Measurements from ENCODE around the gene DHCR24.

Gene DHCR24

DNA sequence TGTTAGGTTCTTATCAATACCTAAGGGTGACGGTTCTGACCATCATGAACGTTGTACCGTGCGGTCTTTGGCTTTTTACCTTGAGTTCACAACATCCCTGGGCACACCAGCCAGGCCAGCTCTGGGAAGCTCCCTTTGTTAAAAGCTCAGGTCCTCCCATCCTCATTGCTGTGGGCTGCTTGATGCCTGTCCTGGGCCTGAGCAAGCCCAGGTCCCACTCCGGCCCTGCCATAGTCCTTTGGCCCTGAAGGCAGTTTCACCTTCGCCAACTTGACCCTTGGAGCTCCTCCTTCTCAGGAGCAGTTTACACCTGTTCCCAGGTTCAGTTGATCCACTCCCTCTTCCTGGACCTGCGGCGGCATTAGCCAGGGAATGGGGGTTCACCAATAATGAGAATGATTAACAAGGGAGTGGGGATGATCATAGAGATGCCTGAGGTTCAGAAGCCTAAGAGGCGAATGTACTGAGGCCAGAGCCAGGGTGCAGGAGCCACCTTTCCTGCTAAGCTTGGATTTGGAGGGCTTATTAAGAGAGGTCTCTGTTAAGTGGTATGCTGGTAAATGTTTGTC, 40.2 kb downstream of the DHCR24 start:
- DNase-seq (ENCODE audit: insufficient read length, low spot score) (no peak), FAIRE-seq (no peak)

DNA sequence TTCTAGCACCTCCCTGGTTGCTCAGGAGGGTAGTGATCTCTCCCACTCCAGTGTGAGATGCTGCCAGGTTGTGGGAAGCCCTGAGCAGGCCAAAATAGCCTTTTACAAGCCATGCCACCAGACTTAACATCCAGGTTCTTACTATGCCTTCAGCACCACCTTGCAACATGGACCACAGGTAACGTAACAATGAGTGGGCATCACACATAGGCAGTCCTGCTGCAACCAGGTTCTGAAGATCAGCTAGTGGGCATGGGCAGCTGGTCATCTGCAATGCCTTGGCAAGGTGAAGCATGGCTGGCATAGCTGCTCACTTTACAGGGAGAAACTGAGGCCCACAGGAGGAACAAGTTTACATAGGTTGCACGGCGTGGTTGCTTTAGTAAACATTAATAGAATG, 40.7 kb downstream of the DHCR24 start:
- FAIRE-seq (no peak), DNase-seq (ENCODE audit: insufficient read length, low spot score) (no peak)

DNA sequence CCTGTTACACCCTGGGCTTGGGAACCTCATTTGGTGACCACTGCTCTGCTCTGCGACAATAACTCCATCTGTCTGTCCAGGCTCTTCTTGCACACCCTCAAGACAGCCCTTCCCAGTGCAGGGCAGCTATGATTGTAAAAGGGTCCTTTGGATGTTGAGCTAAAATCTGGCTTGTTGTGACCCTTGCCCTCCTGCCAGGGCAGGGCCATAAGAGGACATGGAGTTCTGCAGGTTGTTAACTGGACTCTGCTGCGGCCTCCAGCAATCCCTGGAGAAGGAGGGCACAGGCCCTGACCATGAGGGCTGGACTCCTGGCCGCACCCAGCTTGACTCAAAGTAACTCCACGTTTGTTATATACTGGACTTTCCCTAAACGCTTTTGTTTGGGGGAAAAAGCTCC, 41.2 kb downstream of the DHCR24 start:
- no peak for FAIRE-seq
- no peak for DNase-seq (ENCODE audit: insufficient read length, low spot score)

DNA sequence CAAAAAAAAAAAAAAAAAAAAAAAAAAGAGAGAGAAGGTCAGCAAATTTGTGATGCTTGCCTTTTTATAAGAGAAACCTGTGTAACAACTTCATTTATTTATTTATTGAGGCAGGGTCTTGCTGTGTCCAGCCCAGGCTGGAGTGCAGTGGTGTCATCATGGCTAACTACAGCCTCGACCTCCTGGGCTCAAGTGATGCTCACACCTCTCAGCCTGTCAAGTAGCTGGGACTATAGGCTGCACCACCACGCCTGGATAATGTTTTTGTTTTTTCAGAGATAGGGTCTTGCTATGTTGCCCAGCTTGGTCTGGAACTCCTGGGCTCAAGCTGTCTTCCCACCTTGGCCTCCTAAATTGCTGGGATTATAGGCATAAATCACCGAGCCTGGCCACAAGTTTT, 42.4 kb downstream of the DHCR24 start:
- DNase-seq (ENCODE audit: insufficient read length, low spot score) (no peak), FAIRE-seq (no peak)

DNA sequence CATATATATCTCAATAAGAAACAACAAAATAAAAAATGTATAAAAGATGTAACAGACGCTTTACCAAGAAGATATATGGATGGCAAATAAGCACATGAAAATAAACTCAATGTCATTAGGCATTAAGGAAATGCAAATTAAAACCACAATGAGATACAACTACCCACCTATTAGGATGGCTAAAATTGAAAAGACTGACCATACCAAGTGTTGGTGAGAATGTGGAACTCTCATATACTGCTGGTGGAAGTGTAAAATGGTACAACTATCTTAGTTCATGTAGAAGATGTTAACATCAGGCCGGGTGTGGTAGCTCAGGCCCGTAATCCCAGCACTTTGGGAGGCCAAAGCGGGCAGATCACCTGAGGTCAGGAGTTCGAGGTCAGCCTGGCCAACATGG, 43.5 kb downstream of the DHCR24 start:
- DNase-seq (ENCODE audit: insufficient read length, low spot score) (no peak), FAIRE-seq (no peak)

DNA sequence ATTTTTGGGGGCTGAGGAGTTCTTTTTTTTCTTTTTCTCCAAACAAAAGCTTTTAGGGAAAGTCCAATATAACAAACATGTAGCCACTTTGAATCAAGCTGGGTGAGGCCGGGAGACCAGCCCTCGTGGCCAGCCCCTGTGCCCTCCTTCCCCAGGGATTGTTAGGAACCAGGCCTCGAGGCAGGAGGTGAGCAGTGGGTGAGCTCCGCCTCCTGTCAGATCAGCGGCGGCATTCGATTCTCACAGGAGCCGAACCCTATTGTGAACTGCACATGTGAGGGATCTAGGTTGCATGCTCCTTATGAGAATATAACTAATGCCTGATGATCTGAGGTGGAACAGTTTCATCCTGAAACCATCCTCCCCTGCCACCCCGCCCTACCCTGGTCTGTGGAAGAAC, 44.0 kb downstream of the DHCR24 start:
- DNase-seq (ENCODE audit: insufficient read length, low spot score) = no peak
- FAIRE-seq = no peak

DNA sequence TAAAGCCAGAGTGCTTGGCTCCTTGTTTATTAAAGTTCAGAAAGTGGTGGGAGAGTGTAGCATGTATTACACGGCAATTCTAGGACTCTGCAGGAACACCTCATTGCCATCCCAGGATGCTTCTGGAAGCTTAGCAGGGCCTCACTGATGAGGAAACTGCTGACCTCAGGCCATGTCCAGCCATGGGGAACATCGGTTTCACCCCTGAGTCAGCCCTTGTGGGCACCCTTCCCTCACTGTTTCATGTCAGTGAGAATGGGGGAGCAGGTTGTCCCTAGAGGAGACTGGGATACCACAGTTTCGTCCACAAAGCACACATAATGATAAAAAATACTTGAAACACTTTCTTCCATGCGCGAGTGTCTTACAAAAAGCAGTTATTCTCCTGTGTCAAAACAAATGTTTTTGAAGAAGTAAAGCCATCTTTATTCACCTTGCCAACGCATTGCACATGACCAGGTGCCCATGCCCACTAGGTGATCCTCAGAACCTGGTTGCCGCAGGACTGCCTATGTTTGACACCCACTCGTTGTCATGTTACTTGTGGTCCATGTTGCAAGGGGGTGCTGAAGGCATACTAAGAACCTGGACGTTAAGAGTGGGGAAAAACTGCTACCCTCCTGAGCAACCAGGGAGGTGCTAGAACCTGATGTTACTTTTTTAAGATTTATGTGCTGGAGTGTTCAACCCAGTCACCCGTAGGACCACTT, 44.6 kb downstream of the DHCR24 start:
- DNase-seq (ENCODE audit: insufficient read length, low spot score) = no peak
- FAIRE-seq = no peak

DNA sequence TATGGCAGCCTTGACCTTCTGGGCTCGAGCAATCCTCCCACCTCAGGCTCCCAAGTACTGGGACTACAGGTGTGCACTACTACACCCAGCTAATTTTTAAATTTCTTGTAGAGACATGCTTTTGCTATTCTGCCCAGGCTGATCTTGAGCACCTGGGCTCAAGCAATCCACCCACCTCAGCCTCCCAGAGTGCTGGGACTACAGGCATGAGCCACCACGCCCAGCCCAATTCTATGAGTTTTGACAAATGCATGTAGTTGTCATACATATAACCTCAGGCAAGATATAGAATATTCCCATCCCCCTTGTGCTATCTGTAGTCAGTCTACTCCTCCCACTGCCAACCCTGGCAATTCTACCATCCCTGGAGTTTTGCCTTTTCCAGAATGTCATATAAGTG, 47.2 kb downstream of the DHCR24 start:
- no peak for DNase-seq (ENCODE audit: insufficient read length, low spot score)
- FAIRE-seq = no peak

DNA sequence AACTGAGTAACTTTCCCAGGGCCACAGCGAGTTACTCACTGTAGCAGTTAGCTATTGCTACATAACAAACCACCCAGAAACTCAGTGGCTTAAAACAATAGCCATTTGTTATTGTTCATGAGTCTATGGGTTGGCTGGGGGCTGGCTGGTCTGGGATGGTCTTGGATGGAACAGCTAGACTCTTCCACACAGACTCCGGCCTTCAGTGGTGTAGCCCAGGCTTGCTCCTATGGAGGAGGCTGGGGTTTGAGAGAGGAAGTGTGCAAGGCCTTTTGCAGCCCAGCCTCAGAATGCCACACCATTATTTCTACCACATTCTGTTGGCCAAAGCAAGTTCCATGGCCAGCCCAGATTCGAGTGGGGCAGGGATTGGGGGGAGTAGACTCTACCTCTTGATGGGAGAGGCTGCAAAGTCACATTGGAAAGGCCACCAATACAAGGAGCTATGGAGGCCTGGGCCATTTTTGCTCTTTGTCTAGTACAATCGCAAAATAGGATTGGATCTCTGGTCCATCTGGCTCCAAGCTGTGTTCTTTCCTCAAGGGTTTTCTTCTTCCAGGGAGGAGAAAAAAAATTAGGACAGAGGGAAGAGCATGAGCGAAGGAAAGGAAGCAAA, 48.3 kb downstream of the DHCR24 start:
- DNase-seq (ENCODE audit: insufficient read length, low spot score) (no peak), FAIRE-seq (no peak)

DNA sequence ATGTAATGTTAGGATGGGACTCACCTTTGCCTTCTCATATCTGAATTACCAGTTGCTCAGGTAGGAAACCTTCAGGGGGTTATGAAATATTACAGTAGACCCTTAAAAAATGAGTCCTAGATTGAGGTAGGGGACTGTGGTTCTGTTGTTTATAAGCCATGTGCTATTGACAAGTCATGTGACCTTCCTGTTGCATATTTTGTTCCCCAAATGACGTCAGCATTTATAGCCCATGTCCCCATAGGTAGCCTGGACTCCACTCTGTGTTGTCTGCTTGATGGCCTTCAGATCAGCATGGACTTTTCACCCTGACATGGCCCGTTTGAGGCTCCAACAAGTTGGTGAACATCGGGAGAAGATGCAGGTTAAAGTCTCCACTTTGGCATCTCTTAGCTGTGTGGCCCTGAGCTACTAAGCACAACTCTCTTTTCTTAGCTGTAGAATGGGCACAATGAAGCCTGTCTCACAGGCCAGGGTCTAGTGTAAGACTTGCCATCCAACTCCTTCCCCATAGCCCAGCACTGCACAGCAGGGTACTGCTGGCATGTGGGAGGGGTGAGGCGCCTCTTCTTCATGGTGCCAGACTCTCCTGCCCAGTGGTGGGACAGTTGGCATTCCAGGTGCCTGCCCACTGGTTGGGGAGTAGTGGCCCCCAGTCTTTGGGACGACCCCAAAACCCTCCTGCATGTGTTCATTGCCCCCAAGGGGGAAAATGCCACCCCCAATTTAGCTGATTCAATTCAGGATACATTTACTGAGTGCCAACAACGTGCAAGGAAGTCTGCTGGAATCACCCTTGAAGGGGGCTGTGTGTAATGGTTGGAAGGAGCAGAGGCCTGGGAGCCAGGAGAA, 49.8 kb downstream of the DHCR24 start:
- FAIRE-seq = no peak
- no peak for DNase-seq (ENCODE audit: insufficient read length, low spot score)

DNA sequence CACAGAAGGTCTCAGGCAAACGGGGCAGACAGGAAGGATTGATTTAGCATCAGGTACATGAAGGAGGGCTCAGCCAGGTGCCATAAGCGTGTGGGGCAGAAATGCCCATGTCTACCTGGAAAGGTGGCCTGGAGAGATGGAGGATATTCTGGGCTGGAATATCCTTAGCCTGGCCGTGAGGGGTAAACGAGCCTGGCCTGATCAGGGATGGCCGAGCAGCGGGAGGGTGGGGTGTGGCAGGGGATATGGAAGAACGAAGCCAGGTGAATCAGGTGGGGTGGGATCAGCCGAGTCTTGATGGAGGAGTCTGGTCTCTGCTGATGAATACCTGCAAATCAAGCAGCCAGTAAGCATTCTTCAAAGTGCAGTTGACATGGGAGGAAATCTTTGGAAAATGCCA, 50.4 kb downstream of the DHCR24 start:
- DNase-seq (ENCODE audit: insufficient read length, low spot score) = no peak
- FAIRE-seq = no peak

DNA sequence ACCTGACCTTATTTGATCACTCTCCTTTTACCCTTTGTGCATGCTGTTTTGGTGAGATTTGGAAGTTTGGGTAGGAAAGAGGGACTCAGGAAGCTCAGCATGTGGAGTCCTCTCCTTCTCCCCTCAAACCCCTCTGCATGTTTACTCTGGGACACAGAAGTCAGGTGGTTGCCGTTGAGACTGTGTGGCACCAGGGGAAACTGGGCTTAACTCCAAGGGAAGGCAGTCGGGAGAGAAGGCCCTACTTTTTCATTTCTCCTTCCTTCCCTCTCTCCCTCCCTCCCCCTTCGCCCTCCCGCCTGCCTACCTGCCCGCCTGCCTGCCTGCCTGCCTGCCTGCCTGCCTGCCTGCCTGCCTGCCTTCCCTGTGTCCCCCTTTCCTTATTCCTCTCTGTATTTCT, 51.0 kb downstream of the DHCR24 start:
- FAIRE-seq (no peak), DNase-seq (ENCODE audit: insufficient read length, low spot score) (no peak)

DNA sequence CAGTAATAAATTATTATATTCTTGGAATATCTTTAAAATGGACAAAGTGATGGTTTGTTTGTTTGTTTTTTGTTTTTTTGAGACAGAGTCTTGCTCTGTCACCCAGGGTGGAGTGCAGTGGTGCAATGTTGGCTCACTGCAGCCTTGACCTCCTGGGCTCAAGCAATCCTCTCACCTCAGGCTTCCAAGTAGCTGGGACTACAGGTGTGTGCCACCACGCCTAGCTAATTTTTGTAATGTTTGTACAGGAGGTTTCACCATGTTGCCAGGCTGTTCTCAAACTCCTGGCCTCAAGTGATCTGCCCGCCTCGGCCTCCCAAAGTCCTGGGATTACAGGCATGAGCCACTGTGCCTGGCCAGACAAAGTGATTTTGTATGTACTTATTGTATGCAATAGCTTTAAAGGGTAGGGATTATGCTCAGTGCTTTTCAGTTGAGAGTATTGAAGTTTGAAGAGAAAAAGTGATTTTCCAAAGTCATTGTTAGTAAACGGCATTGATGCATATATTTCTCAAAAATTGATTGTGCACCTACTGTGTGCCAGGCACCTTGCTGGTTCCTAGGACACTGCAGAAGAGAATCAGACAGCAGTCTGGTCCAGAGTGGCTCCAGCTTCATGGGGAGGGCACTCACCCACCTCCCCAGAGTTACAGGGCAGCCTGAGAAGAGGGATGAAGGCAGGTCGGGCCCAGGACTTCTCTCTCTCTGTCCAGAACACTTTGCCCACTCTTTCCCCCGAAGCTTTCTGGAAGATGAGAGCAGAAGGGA, 51.7 kb downstream of the DHCR24 start:
- no peak for DNase-seq (ENCODE audit: insufficient read length, low spot score)
- FAIRE-seq = no peak

DNA sequence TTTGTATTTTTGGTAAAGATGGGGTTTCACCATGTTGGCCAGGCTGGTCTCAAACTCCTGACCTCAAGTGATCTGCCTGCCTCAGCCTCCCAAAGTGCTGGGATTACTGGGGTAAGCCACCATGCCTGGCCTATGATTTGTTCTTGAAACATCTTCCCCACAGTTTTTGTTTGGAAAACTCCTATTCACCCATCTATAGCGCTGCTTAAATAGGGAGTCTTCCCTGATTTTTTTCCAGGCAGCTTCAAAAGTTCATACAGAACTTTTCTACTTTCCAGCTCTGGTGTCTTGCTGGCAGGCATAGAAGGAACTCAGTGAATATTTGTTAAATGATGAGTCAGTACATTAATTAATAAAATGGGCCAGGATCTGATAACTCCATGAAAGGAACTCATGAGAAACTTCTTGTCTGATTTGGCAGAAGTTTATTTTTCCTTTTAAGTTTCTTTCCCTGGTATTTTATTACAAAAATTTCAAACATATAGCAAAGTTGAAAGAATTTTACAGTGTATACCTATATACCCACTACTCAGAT, 52.9 kb downstream of the DHCR24 start:
- FAIRE-seq = no peak
- DNase-seq (ENCODE audit: insufficient read length, low spot score) = no peak

DNA sequence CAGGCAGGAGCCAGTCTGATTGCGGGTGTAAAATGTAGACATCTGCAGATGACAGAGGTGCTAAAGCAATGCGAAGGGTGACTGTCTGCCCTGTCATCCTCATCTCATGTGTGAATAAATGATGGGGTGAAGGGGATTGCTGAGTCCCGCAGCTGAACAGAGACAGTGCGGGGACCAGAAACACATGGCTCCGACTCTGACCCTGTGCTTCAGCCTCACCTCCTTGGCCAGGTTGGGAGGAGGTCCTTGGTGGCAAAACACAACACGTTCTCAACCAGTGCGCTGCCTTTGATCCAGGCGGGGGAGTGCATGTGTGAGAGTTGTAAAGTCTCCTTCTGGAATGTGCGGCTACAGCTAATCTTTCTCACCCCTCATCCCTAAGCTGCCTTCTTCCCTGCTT, 53.9 kb downstream of the DHCR24 start:
- FAIRE-seq = no peak
- DNase-seq (ENCODE audit: insufficient read length, low spot score) = no peak

DNA sequence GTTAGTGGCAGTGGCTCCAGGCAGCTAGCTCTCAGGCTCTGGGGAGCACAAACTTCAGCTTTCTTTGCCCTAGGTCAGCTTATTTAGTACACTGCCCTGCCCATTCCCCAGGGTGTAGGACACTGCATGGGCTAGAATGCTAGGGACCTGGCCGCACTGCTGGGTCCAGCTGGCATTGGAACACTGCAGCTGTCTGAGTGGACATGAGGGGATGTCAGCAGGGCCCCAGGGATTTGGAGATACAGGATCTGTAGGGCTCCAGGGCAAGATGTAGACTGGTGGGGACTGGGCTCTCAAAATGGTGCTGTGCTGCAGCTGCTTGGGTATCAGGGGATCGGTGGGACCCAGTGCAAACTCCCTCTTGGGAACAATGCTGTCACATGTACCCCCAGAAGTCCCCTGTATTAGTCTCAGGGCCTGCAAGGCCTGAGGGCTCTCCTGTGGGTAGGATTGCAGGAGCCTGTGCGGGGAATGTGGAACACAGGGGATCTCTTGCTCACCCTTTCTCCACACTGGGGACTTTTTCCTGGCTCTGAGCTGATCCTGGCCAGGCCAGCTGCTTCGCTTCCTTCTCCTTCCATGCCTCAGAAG, 60.7 kb downstream of the DHCR24 start:
- FAIRE-seq (no peak), DNase-seq (ENCODE audit: insufficient read length, low spot score) (no peak)

DNA sequence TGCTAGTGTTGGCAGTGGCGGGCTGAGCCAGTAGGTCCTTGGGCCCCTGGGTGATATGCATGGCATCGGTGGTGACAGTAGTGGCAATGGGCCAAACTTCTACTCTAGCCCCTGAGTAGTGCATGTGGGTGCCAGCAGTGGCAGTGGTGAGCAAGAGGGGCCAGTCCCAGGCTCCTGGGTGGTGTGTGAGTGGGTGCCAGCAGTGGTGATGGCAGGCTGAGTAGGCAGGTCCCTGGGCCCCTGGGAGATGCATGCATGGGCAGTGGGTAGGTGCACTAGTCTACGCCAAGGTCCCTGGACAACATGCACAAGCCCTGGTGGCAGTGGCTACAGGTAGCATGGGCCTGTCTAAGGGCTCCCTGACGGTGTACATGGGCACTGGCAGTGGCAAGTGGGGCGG, 61.3 kb downstream of the DHCR24 start:
- FAIRE-seq (no peak), DNase-seq (ENCODE audit: insufficient read length, low spot score) (no peak)

DNA sequence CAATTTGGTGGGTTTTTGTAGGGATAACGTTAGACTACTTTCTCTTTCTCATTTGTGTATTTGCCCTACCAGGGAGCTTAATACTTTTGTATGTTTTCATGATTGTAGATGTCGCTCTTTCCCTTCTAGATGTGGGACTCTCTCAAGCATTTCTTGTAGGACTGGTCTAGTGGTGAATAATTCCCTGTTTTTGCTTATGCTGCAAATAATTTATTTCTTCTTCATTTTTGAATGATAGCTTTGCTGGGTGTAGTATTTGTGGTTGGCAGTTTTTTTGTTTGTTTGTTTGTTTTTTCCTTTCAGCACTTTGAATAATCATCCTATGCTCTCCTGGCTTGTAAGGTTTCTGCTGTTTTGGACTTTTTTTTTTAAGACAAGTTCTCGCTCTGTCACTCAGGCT, 63.3 kb downstream of the DHCR24 start:
- DNase-seq (ENCODE audit: insufficient read length, low spot score) (no peak), FAIRE-seq (no peak)

DNA sequence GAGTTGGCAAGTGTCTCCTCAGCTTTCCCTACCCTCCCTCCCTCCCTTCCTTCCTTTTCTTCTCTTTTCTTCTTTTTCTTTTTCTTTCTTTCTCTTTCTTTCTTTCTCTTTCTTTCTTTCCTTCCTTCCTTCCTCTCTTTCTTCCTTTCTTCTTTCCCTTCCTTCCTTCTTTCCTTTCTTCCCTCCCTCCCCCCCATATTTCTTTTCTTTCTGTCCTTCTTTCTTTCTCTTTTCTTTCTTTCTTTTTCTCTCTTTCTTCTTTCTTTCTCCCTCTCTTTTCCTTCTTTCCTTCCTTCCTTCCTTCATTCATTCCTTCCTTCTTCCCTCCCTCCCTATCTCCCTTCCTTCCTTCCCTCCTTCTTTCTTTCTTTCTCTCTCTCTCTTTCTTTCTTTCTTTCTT, 67.3 kb downstream of the DHCR24 start:
- DNase-seq (ENCODE audit: insufficient read length, low spot score) (no peak), FAIRE-seq (no peak)

DNA sequence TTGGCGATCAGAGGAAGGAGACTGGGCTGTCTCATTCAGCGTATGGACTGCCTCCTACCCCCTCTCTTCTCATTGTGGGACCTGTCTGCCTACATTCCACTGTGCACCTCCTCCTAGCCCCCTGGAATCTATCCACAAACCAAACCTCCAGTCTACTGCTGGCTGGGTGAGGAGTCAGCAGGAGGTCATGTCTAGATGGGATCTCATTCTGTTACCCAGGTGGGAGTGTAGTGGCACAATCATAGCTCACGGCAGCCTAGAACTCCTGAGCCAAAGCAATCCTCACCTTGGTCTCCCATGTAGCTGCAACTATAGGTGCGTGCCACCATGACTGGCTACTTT, 67.8 kb downstream of the DHCR24 start:
- FAIRE-seq (no peak), DNase-seq (ENCODE audit: insufficient read length, low spot score) (no peak)

Measured in HTR-8/SVneo (cell line).